ENCODE data around the gene PTGDR.

The PTGDR gene

DNA sequence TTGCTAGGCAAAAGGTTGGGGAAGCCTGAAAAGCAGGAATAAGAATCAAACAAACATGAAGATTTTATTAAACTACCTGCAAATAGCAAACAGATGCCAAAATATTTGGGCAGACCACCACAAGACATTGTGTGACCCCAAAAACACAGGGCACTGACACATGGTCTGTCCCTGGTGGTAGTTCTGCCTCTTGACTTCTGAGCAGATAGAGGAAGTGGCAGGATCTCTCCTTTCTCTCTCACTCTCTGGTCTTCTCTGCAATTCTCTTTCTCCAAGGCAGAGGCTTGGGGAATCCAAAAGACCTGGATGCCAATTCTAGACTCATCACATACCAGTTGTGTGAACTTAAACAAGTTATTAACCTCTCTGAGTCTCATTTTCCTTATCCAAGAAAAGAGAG, 4.3 kb upstream of the PTGDR start:
- no peak for DNase-seq (ENCODE audit: low read depth in 1 of 2, low spot score in 1 of 2)

DNA sequence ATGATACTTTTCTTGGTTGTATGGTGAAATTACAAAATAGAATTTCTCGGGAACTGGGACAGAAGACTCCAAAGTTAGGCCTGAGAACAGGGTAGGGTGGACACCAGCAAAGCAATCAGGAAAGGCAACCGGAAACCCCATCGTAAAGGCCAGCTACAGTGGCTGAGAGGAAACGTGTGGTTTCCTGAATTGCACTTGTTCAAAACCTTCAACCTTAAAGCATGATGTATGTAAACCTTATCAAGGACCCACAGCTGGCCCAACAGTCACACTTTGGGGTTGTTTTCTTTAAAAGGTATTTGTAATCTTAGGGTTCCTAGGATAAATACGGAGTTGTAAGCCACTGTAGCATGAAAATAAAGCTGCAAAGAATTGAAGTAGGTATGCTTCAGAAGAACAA, 2.2 kb upstream of the PTGDR start:
- no peak for DNase-seq (ENCODE audit: low read depth in 1 of 2, low spot score in 1 of 2)

DNA sequence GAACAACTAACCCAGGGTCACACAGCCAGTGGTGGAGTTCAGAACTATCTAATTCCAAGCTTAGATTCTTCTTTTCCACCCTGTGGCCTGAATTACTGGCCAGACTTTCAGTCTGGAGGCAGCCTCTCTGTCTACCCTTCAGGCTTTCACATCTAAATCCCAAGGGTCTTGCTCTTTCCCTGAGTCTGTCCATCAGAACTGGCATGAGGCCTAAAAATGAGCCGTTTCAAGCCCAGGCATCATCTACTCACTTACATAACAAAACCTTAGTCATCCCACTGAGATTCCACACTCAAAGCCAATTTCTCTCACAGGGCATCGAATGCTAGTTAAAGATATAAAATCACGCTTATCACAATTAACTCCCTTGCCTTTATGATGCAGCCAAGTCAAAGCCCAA, 1.3 kb upstream of the PTGDR start:
- no peak for DNase-seq (ENCODE audit: low read depth in 1 of 2, low spot score in 1 of 2)

DNA sequence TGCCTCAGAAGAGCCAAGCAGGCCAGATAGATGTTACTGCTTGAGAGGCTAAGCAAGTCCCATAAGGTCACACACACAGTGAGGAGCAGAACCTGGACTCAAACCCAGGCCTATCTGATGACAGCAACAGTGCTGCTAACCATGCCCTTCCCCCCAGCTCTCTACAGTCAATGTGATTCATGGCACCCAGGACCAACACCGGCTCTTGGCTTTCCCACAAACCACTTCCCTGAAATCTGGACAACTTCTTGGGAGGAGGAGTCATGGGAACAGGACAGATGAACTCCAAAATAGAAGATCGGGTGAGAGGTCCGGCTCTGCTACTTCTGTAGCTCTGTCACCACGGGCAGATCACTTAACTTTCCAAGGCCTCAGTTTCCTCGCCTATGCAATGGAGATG, 716 bp upstream of the PTGDR start:
- DNase-seq (ENCODE audit: low read depth in 1 of 2, low spot score in 1 of 2): no peak

DNA sequence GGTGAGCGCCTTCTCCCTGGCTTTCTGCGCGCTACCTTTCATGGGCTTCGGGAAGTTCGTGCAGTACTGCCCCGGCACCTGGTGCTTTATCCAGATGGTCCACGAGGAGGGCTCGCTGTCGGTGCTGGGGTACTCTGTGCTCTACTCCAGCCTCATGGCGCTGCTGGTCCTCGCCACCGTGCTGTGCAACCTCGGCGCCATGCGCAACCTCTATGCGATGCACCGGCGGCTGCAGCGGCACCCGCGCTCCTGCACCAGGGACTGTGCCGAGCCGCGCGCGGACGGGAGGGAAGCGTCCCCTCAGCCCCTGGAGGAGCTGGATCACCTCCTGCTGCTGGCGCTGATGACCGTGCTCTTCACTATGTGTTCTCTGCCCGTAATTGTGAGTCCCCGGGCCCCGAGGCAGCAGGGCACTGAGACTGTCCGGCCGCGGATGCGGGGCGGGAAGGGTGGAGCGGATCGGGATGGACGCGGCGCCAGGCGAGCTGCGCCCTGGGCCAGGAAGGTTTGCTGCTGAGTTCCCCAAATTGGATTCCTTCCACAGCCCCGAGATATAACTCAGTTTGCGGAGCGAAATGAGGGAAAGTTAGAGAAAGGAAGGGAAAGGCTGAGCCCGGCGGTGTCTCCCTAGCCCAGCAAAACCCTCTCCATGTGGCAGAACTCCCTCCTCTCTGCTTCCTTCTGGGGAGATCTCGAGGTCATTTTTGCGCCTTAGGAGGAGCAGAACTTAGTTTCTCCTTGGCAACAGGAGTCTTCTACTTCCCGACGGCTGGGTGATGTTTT, 972 bp downstream of the PTGDR start:
- DNase-seq (ENCODE audit: low read depth in 1 of 2, low spot score in 1 of 2): no peak

DNA sequence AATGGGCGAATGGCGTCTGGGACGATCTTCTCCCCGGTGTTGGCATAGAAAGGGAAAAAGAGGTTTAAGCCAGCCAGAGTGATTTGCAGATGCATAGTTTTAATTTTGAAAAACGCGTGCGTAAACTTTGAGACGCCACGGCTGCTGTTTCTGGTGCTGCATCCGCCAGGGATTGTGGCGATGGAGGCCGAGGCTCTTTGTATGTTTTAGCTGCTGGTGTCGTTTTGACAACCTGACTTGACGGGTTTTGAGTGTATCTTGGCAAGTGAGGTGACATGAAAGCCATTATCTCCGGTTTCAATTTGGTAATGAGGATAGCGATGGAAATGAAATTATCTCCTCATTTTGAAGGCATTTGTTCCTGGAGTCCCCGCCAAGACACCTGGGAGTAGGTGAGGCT, 1.6 kb downstream of the PTGDR start:
- no peak for DNase-seq (ENCODE audit: low read depth in 1 of 2, low spot score in 1 of 2)

DNA sequence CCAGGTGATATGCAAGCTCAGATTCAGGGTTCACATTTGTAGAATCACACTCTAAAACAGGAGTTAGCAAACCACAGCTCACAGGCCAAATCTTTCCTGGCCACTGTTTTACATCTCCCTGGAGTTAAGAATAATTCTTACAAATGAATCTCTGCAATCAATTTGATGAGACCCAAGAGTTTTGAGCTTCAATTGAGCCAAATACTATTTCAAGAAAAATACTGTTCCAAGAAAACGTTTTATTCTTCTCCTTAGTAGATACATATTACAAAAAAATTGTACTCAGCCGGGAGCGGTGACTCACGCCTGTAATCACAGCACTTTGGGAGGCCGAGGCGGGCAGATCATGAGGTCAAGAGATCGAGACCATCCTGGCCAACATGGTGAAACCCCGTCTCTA, 2.5 kb downstream of the PTGDR start:
- DNase-seq (ENCODE audit: low read depth in 1 of 2, low spot score in 1 of 2): no peak

DNA sequence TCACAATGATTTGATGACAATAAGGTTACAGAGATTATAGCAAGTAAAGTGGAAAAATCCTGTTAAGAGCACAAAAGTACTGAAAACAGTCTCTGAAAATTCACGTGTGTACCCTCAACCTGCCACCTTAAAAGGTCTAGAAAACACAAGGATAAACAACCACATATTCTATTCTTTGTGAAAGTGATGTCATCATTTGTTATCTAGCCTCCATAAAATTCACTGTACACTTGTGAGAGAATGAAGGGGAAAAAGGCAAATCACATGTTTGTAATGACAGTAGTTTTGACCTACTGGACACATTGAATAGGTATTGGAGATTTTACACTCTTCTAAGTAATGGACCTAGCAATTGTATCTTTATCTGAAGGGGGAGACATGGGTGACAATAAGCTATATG, 4.0 kb downstream of the PTGDR start:
- no peak for DNase-seq (ENCODE audit: low read depth in 1 of 2, low spot score in 1 of 2)

DNA sequence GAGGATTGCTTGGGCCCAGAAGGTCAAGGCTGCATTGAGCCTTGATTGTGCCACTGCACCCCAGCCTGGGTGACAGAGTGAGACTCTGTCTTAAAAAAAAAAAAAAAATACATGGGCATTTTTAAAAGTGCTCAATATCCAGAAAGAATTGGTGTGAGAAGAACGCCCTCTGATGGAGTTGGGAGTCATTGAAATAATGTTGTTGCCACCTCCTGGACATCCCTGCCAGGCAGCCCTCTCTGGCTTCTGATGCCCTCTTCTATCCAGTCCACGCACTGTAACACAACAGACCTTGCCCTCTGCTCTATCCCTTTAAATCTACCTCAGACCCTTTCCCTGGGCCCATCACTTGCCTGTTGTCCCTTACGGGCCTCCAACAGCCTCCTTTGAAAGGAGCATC, 4.9 kb downstream of the PTGDR start:
- DNase-seq (ENCODE audit: low read depth in 1 of 2, low spot score in 1 of 2): no peak

DNA sequence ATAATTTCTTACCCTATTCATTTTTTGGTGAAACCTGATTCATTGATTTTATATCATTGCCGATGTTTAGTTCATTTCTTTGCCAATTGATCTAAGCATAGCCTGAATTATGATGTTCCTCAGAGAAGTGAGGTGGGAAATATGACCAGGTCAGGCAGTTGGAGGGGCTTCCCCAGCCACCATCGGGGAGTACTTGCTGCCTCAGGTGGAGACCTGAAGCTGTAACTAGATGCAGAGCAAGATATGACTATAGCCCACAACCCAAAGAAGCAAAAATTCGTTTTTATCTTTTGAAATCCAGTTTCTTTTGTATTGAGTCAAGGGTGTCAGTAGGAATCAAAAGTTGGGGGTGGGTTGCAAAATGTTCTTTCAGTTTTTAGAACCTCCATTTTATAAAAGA, 7.9 kb downstream of the PTGDR start:
- DNase-seq (ENCODE audit: low read depth in 1 of 2, low spot score in 1 of 2): no peak

DNA sequence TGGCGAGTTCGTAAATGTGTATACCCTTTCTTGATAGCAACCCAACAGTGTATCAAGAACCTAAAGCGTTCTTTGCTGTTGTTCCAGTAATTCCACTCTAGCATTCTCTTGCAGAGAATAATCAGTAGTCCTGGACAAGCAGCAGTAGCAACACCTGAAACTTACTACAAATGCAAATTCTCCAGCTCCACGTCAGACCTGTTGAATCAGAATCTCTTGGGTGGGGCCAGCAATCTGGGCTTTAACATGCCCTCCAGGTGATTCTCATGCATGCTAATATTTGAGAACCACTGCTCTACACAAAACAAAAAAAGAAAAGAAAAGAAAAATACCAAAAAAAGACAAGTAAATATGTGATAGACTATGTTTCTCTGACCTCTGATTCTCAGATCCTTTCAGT, 10.1 kb downstream of the PTGDR start:
- no peak for DNase-seq (ENCODE audit: low read depth in 1 of 2, low spot score in 1 of 2)

DNA sequence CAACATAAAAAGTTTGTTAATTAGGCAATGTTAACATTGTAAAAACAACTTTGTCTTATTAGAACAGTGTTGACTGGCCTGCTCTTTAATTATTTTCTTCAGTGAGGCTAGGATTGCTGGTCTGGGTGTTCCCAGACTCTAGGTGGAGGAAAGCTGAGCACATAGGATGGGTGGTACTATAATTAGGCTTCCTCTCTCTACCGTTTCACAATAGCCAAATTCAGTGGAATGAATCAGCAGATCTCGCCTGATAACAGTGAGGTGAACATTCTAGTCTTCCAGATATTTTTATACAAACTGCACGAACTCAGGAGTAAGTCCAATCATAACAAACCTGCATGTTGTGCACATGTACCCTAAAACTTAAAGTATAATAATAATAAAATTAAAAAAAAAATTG, 11.9 kb downstream of the PTGDR start:
- DNase-seq (ENCODE audit: low read depth in 1 of 2, low spot score in 1 of 2): no peak

DNA sequence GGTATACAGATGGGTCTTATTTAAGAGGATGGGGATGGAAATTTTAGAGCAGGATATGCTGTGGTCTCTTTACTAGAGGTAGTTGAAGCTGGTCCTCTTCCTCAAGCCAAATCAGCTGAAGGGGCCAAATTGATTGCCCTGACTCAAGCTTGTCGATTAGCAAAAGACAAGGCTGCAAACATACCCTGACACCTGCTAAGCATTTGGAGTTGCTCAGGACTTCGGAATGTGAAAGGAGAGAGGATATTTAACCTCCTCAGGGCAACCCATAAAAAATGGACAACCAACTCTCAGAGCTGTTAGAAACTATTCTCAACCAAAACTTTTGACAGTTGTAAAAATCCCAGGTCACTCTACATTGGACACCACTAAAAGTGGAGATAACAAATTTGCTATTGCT, 15.6 kb downstream of the PTGDR start:
- no peak for DNase-seq (ENCODE audit: low read depth in 1 of 2, low spot score in 1 of 2)

DNA sequence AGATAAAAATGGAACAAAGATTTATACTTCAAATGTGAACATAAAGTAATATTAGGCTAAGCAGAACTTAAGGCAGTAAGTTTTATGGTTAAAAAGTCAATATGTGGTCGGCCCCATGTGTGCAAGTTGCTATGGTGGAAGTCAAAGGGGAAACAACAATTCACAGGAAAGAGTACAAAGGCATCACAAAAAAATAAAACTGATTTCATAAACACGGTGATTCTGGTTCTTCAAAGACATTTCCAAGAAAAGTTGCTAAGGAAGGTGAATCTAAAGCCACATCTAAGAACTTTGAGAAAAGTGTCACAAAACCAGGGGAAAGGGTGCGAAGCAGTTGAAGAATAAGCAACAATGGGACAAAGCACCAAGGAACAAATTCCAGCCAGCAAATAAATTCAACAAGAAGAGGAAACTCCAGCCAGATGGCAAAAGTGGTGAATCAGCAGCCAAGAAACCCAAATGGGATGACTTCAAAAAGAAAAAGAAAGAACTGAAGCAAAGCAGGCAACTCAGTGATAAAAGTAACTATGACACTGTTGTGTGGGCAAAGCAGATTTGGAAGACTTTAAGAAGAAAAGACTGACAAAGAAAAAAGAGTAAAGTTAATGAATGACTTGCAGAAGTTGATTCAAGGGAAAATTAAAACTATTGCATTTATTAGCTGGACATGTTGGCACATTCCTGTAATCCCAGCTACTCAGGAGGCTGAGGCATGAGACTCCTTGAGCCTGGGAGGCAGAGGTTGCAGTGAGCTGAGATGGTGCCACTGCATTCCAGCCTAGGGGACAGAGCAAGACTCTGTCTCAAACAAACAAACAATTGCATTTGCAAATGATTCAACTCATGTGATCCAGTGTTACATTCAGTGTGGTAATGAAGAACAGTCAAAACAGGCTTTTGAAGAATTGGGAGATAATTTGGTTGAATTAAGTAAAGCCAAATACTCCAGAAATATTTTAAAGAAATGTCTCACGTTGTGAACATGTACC, 19.5 kb downstream of the PTGDR start:
- no peak for DNase-seq (ENCODE audit: low read depth in 1 of 2, low spot score in 1 of 2)

DNA sequence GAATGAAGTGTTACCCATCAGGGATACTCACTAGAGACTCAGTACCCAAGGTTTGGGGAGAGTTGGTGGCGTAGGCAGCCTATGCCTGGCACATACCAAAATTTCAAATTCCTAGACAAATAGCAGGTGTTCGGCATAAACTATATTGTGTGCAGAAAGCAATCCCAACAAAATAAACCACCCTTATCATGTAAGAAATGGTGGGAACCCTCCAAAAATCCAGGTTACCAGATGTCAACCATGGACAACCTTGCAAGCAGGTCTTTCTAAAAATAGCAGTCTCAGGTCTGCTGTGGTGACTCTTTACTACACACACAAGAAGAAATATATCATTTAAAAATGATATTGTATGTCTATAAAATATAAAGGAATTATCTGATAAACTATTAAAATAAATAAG, 28.9 kb downstream of the PTGDR start:
- DNase-seq (ENCODE audit: low read depth in 1 of 2, low spot score in 1 of 2): no peak

DNA sequence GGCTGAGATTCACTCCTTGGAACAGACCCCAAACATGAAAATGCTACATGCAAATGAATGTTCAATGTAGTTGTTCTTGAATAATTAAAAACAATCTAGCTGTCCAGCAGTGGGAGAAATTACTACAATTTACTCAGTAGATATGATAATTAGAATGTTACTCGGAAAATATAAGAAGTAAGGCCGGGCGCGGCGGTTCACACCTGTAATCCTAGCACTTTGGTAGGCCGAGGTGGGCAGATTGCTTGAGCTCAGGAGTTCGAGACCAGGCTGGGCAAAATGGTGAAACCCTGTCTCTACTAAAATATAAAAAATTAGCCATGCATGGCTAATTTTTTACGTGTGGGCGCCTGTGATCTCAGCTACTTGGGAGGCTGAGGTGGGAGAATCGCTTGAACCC, 31.3 kb downstream of the PTGDR start:
- no peak for DNase-seq (ENCODE audit: low read depth in 1 of 2, low spot score in 1 of 2)

DNA sequence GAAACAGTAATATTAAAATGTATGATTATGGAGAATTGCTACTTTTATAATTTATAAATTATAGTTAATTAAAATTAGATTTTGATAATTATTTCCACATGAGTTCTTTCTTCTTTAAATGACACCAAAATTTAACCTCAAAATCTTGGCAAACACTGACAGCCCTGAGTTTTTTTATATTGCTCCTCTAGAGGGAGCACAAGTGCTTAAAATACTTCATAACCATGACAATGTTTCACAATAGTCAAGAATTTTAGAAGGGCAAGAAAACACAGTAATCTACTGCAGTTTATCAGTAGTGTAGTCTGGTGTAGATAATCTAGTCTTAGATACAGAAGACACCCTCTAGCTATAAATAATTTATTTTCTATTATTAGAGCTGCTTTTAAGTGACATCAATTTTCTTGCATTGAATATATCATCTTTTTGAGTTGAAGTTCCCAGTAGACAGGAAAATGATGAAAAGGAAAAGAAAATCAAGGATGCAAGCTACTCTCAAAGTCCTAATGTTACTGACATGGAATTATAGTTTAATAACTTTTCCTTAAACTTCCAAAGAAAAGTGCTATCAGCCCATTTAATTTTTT, 32.3 kb downstream of the PTGDR start:
- DNase-seq (ENCODE audit: low read depth in 1 of 2, low spot score in 1 of 2): no peak

DNA sequence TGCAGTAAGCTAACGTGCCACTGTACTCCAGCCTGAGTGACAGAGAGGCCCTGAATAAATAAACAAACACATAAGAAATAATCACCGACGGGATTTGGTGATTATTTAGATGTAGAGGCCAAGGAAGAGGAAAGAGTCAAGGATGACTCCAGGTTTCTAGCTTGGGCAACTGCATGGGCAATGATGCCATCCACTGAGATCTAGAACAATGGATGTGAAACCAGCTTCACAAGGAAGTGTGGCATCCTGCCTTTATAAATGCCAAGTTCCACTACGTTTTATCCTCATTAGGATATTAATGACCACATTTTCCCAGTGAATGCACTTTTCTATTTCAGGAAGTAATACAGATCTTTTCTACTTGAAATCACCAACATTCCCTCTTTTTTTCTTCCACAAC, 35.7 kb downstream of the PTGDR start:
- DNase-seq (ENCODE audit: low read depth in 1 of 2, low spot score in 1 of 2): no peak

DNA sequence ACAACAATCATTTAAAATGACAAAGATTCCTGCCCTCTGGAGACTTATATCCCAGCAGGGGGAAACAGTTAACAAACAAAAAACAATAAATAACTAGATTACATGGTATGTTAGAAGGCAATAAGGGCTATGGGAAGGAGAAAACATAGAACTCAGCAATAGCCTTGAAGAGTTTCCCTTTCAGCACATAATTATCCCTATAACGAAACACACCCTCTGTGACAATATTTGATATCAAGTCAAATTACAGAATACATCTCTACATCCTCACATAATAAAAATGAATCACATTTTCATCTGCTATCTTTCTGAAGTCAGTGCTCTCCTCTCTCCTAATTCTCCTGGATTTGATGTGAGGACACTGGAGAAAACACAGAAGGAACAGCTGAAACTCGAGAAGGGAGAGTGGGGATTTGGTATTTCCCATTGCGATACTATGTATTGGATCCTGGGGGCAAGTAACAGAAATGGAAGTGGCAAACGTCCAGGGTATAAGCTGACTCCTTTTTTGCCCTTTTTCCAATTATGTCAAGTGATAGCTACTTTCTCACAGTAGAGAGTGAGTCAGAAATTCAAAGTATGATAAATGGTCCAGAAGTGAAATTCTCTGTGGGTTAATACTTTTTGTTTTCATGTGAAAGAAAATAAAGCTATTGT, 36.9 kb downstream of the PTGDR start:
- DNase-seq (ENCODE audit: low read depth in 1 of 2, low spot score in 1 of 2): no peak

DNA sequence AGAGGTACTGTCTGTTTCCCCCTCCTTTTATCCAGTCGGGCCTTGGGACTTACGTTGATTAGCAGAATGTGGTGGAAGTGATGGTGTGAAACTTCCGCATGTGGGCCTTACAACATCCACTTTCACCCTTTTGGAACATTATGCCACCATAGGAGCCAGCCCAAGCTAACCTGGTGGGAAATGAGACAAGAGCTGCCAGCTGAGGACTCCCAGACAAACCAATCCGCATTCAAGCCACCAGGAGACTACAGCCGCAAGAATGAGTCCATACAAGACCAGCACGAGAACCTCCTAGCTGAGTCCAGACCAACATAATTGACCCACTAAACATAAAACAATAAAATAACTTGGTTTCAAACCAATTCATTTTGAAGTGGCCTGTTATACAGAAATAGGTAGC, 37.5 kb downstream of the PTGDR start:
- no peak for DNase-seq (ENCODE audit: low read depth in 1 of 2, low spot score in 1 of 2)

DNA sequence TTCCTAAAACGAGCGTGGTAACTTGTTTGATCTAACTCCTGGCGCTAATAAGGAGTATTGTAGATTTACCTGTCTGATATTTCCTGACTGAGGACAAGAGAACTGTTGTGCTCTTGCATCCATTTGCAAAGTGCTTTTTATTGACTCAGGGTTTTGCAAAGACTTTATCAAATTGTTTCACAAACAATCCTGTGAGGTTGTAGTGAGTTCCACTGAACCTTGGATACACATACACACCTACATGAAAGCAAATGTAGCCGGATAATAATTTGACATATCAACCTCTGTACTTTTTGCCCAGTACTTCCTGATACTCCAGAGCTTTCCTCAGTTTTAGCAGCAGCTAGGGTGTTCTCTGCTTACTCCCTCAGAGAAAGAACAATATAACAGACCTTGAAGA, 39.9 kb downstream of the PTGDR start:
- no peak for DNase-seq (ENCODE audit: low read depth in 1 of 2, low spot score in 1 of 2)

DNA sequence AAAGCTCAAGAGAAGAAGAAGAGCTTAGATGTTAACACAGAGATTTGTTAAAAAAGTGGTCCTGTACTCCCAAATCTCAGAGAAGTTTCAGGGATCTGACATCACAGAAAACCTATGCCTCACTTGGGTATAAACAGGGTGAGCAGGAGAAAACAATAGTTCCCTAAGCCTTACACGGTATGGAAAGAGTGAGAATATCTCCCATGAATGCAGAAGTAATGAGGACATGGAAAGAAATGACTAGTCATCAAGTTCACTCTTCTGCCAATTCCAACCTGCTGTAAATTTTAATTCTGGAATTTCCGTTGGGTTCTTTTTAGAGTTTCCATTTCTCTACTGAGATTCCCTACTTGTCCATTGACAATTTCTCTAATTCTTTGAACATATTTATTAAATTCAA, 40.4 kb downstream of the PTGDR start:
- no peak for DNase-seq (ENCODE audit: low read depth in 1 of 2, low spot score in 1 of 2)
